ENCODE data around the gene DCC. TPM values are rescaled to one million over a fixed set of nuclear protein-coding genes. Genes with fewer than 3 reads are reported as not detected.

DCC gene
- total and polyA plus RNA-seq, 2 of the 8 experiments (the other 6 are each of a cell fraction or from before 2014, with no cell fraction given), result 0.14 to 1.4 TPM

DNA sequence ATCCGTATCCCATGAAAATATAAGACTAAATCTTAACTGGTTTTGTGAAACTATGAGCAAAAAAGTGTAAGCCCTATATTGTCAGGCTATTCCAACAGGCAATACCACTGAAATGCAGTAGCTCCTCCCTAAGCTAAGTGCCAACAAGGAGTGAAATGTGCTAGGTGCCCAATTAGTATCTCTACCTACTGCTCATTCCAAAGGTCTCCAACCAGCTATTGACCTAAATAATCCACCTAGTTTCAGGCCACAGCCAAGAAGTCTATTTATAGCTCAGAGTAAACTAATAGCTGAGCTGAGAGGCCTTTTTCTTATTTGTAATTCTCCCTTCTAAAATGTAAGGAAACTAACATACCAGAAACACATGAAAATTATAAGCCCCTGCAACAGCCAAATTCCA lies 482.2 kb downstream of the DCC start:
- no peak overlapping the region for H2BK5ac ChIP-seq (ENCODE audit: low read depth, low read length)
- H3K4me2 ChIP-seq (ENCODE audit: insufficient read depth in 1 of 2, low read depth in 2 of 2, low read length in 2 of 2), result no peak overlapping the region
- H3K79me2 ChIP-seq (ENCODE audit: control insufficient read depth in 1 of 2, insufficient read depth in 2 of 2, low read length in 2 of 2), result no peaks in the 10 kb centered on the region
- ChIA-PET POLR2A (ENCODE audit: partially characterized antibody) (no interaction called here), CTCF (ENCODE audit: partially characterized antibody) (no interaction called here)
- no peak overlapping the region for H2BK12ac ChIP-seq (ENCODE audit: low read depth, low read length)
- H3K18ac ChIP-seq (ENCODE audit: extremely low read depth, low read length), result no peak overlapping the region
- no peak overlapping the region for H4K5ac ChIP-seq (ENCODE audit: insufficient read length, low read depth, low read length)
- H3K9me3 ChIP-seq (ENCODE audit: insufficient read depth in 2 of 2, low read depth in 1 of 2, low read length in 1 of 2), result no peaks in the 10 kb centered on the region
- no peak overlapping the region for H3K4ac ChIP-seq (replicated peaks; ENCODE audit: insufficient read length, low read depth, low read length)
- H3K27me3 ChIP-seq (replicated peaks in 1 of 4; ENCODE audit: control insufficient read depth in 3 of 4, extremely low read depth in 1 of 4, insufficient read depth in 3 of 4, low read length in 3 of 4), result peaks cover 3 to 18% (median 12%) of the 10 kb centered on the region in 4 experiments
- no peak overlapping the region for H3K27ac ChIP-seq (ENCODE audit: low read depth, low read length)
- no peak overlapping the region for H3K4me3 ChIP-seq (ENCODE audit: extremely low read depth in 1 of 4, insufficient read depth in 2 of 4, low read depth in 3 of 4, low read length in 4 of 4)
- H3K23ac ChIP-seq (ENCODE audit: insufficient read length), result no peak overlapping the region
- no peak overlapping the region for H2BK15ac ChIP-seq (ENCODE audit: low read length)
- no peaks in the 10 kb centered on the region for H4K20me1 ChIP-seq (replicated peaks in 1 of 2; ENCODE audit: control insufficient read depth in 1 of 2, insufficient read depth in 2 of 2, low read length in 2 of 2)
- H3K9ac ChIP-seq (replicated peaks in 1 of 4; ENCODE audit: extremely low read depth in 1 of 4, low read depth in 3 of 4, low read length in 3 of 4), result no peak overlapping the region
- H2AFZ ChIP-seq (ENCODE audit: low read length), result no peak overlapping the region
- H4K8ac ChIP-seq (ENCODE audit: extremely low read depth, insufficient read depth, low read length), result no peak overlapping the region
- H3K56ac ChIP-seq (replicated peaks; ENCODE audit: insufficient read length, low read depth, low read length), result no peak overlapping the region
- H4K91ac ChIP-seq (replicated peaks; ENCODE audit: insufficient read length, low read length), result no peak overlapping the region
- H2BK120ac ChIP-seq (replicated peaks; ENCODE audit: low read depth, low read length), result no peak overlapping the region
- no peaks in the 10 kb centered on the region for H3K79me1 ChIP-seq (ENCODE audit: low read depth, low read length)
- no peaks in the 10 kb centered on the region for H3K23me2 ChIP-seq (ENCODE audit: low read depth, low read length)
- no peak overlapping the region for H3K14ac ChIP-seq (ENCODE audit: insufficient read length)
- no peak for FAIRE-seq
- H2AK5ac ChIP-seq (ENCODE audit: low read depth, low read length), result no peak overlapping the region
- 88% methylated on average over 1 of the region's 1 CpG; no CpG with 5 or more reads in 1 of the 2 experiments for WGBS, 2 experiments (ENCODE audit: extremely low coverage in 1 of 2, insufficient coverage in 1 of 2, insufficient read length in 1 of 2, insufficient replicate concordance in 2 of 2, low coverage in 1 of 2, low lambda C conversion rate in 2 of 2, missing lambda C conversion rate in 1 of 2)
- H2BK20ac ChIP-seq (ENCODE audit: low read length), result no peak overlapping the region
- TF ChIP-seq POU5F1 (IDR thresholded peaks at IDR 0.05; ENCODE audit: low read depth, low read length), result no peak
- TF ChIP-seq SAP30 (IDR thresholded peaks at IDR 0.05; ENCODE audit: insufficient read depth, insufficient replicate concordance, low read length), result no peak
- no peak for TF ChIP-seq SIN3A (conservative IDR thresholded peaks at IDR 0.05 in 1 of 2, IDR thresholded peaks at IDR 0.05 in 1 of 2; ENCODE audit: low read depth in 1 of 2, low read length in 2 of 2)
- TF ChIP-seq PHF8 (conservative IDR thresholded peaks at IDR 0.05; ENCODE audit: low read depth, low read length), result no peak
- no peak for TF ChIP-seq POLR2AphosphoS5 (IDR thresholded peaks at IDR 0.05; ENCODE audit: low read depth, low read length)
- no peak for TF ChIP-seq TBP (IDR thresholded peaks at IDR 0.05; ENCODE audit: low read depth, low read length)
- no peak for TF ChIP-seq TAF7 (optimal IDR thresholded peaks at IDR 0.05; ENCODE audit: borderline replicate concordance, low read depth, low read length)
- no peak for TF ChIP-seq RBBP5 (IDR thresholded peaks at IDR 0.05; ENCODE audit: borderline replicate concordance, low read depth, low read length)
- no peak for DNase-seq (ENCODE audit: low read depth in 1 of 2, low spot score in 2 of 2)
- H3K36me3 ChIP-seq (ENCODE audit: control insufficient read depth in 2 of 4, insufficient read depth in 4 of 4, low read length in 3 of 4), result no peaks in the 10 kb centered on the region
- H3K4me1 ChIP-seq (replicated peaks in 1 of 4; ENCODE audit: control insufficient read depth in 3 of 4, insufficient read depth in 4 of 4, low read length in 3 of 4), result no peaks in the 10 kb centered on the region

Data from H1 (cell line).